Suprapubic skin (tissue), 4 donors: ENCODE data around the gene IQCK. TPM values are rescaled to one million over a fixed set of nuclear protein-coding genes. Genes with fewer than 3 reads are reported as not detected.

Experiments used
- DNase-seq, 2 donors: peaks; one replicate each; pipeline ENCODE4 v3.0.0-alpha.2; 2019; ENCODE audit warnings: low spot score in 2 of 2
- H3K27ac ChIP-seq: fragments of 200-600 bp; sonication (generic); one replicate; pipeline ENCODE4 v1.5.1; 2019
- H3K27me3 ChIP-seq: fragments of 200-600 bp; sonication (generic); one replicate; pipeline ENCODE4 v1.5.1; 2019
- H3K36me3 ChIP-seq: fragments of 200-600 bp; sonication (generic); one replicate; pipeline ENCODE4 v1.5.1; 2019
- H3K4me1 ChIP-seq: fragments of 200-600 bp; sonication (generic); one replicate; pipeline ENCODE4 v1.5.1; 2019
- H3K4me3 ChIP-seq: fragments of 200-600 bp; sonication (generic); one replicate; pipeline ENCODE4 v1.5.1; 2019; ENCODE audit warnings: mild to moderate bottlenecking
- H3K9me3 ChIP-seq: fragments of 200-600 bp; sonication (generic); one replicate; pipeline ENCODE4 v1.5.1; 2019
- CTCF ChIP-seq, 2 donors: fragments of 200-600 bp in 1 of 2; fragments of 450-650 bp in 1 of 2; sonication (generic) in 1 of 2; IDR thresholded peaks; one replicate each; pipeline ENCODE4 v1.5.1; 2016 to 2019; ENCODE audit warnings: antibody characterized with exemption in 2 of 2, mild to moderate bottlenecking in 1 of 2, moderate library complexity in 1 of 2
- EP300 ChIP-seq: sonication (generic); formaldehyde crosslinking; IDR thresholded peaks from one replicate; pipeline ENCODE4 v1.6.1; 2017; ENCODE audit warnings: antibody characterized with exemption
- POLR2A ChIP-seq, 2 donors: fragments of 450-650 bp; IDR thresholded peaks; one replicate each; pipeline ENCODE4 v1.6.1; 2017; ENCODE audit warnings: antibody characterized with exemption in 2 of 2, mild to moderate bottlenecking in 2 of 2, moderate library complexity in 2 of 2
- POLR2AphosphoS5 ChIP-seq, 3 donors: sonication (generic); formaldehyde crosslinking; IDR thresholded peaks; one replicate each; pipeline ENCODE4 v1.6.1; 2017; ENCODE audit warnings: antibody characterized with exemption in 3 of 3
- WGBS: methylation state at CpG from one replicate; pipeline ENCODE4 v1.1.5; 2018; 5-methylcytosine and 5-hydroxymethylcytosine counted together
- total RNA-seq, 4 donors: library from RNA; depleted of rRNA; stranded (reverse); fragments of >200 nt; gene quantifications; one replicate each; pipeline ENCODE4 v1.1.0, GENCODE V29; 2016

The IQCK gene
- total RNA-seq, 4 donors from 2014 or later, result 10.7 to 21.6 (median 18.7) TPM

DNA sequence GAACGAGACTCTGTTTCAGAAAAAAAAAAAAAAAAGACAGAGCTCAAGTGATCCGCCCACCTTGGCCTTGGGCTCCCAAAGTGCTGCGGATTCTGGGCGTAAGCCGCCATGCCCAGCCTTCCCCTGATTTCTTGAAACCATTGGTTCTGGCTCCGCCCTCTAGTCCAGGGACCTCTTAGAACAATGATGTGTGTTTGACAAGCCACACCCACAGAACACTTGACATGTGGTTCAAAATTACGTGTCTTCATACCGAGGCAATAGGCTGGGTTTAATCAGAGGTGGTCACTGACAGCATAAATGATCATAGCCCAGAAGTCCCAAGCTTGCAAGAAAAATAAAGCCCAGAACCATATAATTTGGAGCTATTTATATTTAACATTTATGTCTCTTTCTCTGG, 23.1 kb upstream of the IQCK start:
- Histone ChIP-seq H3K27ac (no peak overlapping the region), H3K4me3 (no peak overlapping the region), H3K9me3 (no peaks in the 10 kb centered on the region), H3K36me3 (peaks cover 22% of the 10 kb centered on the region), H3K27me3 (no peaks in the 10 kb centered on the region), H3K4me1 (peaks cover 60% of the 10 kb centered on the region)
- no peak for DNase-seq
- whole genome bisulfite sequencing, result 76% methylated on average over 8 of the region's 8 CpGs
- TF ChIP-seq POLR2AphosphoS5 (IDR thresholded peaks at IDR 0.05) (no peak), EP300 (no peak), CTCF (IDR thresholded peaks at IDR 0.05) (no peak), POLR2A (IDR thresholded peaks at IDR 0.05) (no peak)

DNA sequence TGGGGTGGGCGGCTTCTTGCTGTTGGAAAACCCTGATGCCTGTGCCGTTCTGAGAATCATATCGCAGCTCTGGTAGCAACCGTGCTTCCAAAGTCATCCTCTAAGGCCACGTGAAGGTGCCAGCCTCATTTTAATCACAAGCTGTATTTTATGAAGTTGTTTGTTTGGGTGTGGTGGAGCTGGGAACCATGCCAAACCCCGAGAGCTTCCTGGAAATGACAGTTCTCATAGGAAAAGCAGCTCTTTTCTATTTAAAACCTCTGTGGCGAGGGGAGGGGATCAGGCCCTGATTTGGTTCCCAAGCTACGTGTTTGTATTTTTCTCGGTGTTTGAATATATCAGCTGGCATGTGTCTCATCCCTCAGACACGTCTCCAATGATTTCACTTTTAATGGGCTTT, 21.7 kb upstream of the IQCK start:
- peak; percentile 91 to 95 for DNase-seq
- peak overlapping the region; percentile 85 for H3K27ac ChIP-seq
- H3K27me3 ChIP-seq, result no peaks in the 10 kb centered on the region
- H3K9me3 ChIP-seq, result no peaks in the 10 kb centered on the region
- no peak overlapping the region for H3K4me3 ChIP-seq
- H3K36me3 ChIP-seq, result peaks cover 22% of the 10 kb centered on the region
- peaks cover 57% of the 10 kb centered on the region for H3K4me1 ChIP-seq
- TF ChIP-seq POLR2AphosphoS5 (IDR thresholded peaks at IDR 0.05) (peak in 2 of 3 donors; percentile 34 to 47), POLR2A (IDR thresholded peaks at IDR 0.05) (no peak)
- 3% methylated on average over 10 of the region's 10 CpGs for WGBS

DNA sequence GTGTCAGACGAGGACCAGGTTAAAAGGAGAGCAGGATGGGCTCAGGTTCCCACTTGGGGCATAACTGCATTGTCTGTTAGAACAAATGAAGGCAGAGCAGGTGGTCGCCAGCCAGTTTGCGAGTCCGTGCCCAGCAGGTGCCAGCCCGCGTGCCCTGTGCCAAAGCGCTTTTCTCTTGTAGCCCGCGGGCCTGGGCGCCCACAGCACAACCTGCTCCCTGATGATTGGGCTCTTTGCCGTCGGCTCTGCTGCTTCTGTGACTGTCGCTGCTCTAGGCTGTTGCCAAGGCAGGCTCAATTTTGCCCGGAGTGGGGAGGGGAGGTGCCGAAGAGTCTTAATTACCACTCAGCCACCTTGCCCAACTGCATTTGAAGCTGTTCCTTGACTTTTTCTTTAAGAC, 21.1 kb upstream of the IQCK start:
- 70% methylated on average over 15 of the region's 15 CpGs for WGBS
- no peaks in the 10 kb centered on the region for H3K9me3 ChIP-seq
- H3K4me3 ChIP-seq, result no peak overlapping the region
- H3K27me3 ChIP-seq, result no peaks in the 10 kb centered on the region
- peaks cover 20% of the 10 kb centered on the region for H3K36me3 ChIP-seq
- DNase-seq, result no peak
- H3K27ac ChIP-seq, result peak overlapping the region; percentile 85
- no peak for TF ChIP-seq CTCF (IDR thresholded peaks at IDR 0.05)
- peaks cover 54% of the 10 kb centered on the region for H3K4me1 ChIP-seq

DNA sequence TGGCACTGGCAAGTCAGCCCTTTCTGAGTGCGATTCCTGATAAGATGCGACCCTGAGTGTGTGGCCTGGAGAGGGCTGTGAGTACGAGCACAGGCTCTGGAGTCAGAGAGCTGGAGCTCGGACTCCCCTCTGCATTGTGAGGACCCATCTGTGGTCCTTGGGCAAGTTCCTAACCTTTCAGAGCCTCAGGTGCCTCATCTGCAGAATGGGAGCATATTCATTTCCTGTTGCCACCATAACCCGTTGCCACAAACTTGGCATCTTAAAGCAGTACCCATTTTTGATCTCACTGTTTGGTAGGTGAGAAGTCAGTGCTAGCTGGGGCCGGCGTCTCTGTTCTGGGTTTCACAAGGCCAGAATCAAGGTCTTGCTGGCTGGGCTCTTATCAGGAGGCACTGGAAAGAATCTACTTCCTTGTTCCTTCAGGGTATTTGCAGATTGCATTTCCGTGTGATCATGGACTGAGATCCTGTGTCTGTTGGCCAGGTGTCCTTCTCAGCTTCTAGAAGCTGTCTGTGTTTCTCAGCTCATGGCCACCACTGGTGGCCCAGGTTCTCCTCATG, 20.2 kb upstream of the IQCK start:
- peaks cover 26% of the 10 kb centered on the region for H3K36me3 ChIP-seq
- H3K27ac ChIP-seq, result peak overlapping the region; percentile 85
- no peak for DNase-seq
- peaks cover 54% of the 10 kb centered on the region for H3K4me1 ChIP-seq
- no peak overlapping the region for H3K4me3 ChIP-seq
- no peaks in the 10 kb centered on the region for H3K9me3 ChIP-seq
- no peak for TF ChIP-seq EP300
- TF ChIP-seq CTCF (IDR thresholded peaks at IDR 0.05), result no peak
- no peak for TF ChIP-seq POLR2A (IDR thresholded peaks at IDR 0.05)
- no peak for TF ChIP-seq POLR2AphosphoS5 (IDR thresholded peaks at IDR 0.05)
- H3K27me3 ChIP-seq, result no peaks in the 10 kb centered on the region
- WGBS, result 78% methylated on average over 8 of the region's 8 CpGs

- peak overlapping the region; percentile 85 for H3K27ac ChIP-seq
- DNase-seq, result no peak
Observed at GRCh38 chr16:19698480-19699465, 19.3 kb upstream of the IQCK start.

DNA sequence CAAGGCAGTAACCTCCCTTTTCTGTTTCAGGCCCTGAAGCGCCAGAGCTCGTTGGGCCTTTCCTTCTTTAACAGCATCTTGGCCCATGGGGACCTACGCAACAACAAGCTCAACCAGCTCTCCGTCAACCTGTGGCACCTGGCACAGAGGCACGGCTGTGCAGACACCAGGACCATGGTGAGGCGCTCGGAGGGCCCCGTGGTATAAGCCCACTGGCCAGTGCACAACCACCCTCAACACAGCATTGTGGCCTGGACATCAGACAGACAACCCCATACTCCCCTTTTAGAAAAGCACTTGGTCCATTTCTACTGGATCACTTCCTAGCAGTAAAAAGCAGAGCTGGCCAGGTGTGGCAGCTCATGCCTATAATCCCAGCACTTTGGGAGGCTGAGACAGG, 18.6 kb upstream of the IQCK start:
- peaks cover 32% of the 10 kb centered on the region for H3K36me3 ChIP-seq
- TF ChIP-seq POLR2A (IDR thresholded peaks at IDR 0.05) (no peak), EP300 (no peak), POLR2AphosphoS5 (IDR thresholded peaks at IDR 0.05) (no peak), CTCF (IDR thresholded peaks at IDR 0.05) (no peak)
- H3K4me1 ChIP-seq, result peaks cover 59% of the 10 kb centered on the region
- H3K27ac ChIP-seq, result peak overlapping the region; percentile 3
- no peak for DNase-seq
- WGBS, result 80% methylated on average over 1 of the region's 8 CpGs
- H3K4me3 ChIP-seq, result no peak overlapping the region
- no peaks in the 10 kb centered on the region for H3K27me3 ChIP-seq
- H3K9me3 ChIP-seq, result no peaks in the 10 kb centered on the region

More at GRCh38 chr16:19698480-19699465, 19.3 kb upstream of the IQCK start:
- Histone ChIP-seq H3K27me3 (no peaks in the 10 kb centered on the region), H3K4me1 (peaks cover 56% of the 10 kb centered on the region), H3K9me3 (no peaks in the 10 kb centered on the region), H3K36me3 (peaks cover 27% of the 10 kb centered on the region), H3K4me3 (no peak overlapping the region)
- WGBS, result 78% methylated on average over 17 of the region's 19 CpGs
- TF ChIP-seq POLR2A (IDR thresholded peaks at IDR 0.05) (no peak), POLR2AphosphoS5 (IDR thresholded peaks at IDR 0.05) (peak in 1 of 3 donors; percentile 34)
